AG20443 (cell line): ENCODE data around the gene RASA3.

Experiments
- DNase-seq: peaks from one replicate; pipeline ENCODE4 v3.0.0; 2012; ENCODE audit warnings: low spot score, mixed read lengths

The RASA3 gene

DNA sequence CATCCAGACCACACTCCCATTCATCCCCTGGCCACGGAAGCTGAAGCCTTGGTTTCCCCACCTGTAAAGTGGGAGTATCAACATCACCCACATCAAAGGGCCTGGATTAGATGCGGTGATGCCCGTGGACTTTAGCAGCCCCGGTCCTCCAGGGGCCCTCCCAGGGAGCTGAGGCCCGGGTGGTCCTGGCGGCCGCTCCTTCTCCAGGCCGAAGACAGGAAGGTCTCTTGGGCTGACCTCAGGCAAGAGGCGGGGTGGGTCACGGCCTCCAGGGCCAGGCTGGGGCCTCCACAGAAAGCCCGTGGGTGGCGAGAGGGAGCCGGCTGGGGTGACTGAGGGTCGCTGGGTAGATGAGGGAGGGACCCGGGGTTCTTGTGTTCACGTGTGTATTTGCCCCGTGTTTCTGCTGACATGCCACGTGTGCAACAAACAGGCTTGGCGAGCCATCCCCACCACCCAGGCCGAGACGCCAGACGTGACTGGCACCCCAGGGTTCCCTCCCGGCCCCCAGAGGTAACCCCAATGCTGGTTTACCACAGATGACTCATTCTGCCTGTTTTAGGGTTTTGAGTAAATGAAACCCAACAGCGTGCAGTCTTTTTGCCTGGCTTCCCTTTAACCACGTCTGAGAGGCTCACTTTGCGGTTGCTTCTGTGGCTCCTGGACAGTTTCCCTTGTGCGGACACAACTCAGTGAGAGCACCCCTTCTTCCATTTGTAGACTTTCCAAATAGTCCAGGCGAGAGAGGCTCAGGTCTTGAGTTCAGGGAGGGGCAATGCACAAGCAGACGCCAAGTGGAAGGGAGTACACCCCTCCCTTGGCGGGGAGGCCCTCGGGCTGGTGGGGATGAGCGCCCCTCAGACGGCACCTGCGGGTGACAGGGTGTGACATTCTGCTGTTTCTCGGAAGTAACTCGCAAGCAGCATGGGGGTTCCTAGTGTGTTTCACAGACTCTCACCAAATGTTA, 201.5 kb downstream of the RASA3 start:
- DNase-seq = no peak

DNA sequence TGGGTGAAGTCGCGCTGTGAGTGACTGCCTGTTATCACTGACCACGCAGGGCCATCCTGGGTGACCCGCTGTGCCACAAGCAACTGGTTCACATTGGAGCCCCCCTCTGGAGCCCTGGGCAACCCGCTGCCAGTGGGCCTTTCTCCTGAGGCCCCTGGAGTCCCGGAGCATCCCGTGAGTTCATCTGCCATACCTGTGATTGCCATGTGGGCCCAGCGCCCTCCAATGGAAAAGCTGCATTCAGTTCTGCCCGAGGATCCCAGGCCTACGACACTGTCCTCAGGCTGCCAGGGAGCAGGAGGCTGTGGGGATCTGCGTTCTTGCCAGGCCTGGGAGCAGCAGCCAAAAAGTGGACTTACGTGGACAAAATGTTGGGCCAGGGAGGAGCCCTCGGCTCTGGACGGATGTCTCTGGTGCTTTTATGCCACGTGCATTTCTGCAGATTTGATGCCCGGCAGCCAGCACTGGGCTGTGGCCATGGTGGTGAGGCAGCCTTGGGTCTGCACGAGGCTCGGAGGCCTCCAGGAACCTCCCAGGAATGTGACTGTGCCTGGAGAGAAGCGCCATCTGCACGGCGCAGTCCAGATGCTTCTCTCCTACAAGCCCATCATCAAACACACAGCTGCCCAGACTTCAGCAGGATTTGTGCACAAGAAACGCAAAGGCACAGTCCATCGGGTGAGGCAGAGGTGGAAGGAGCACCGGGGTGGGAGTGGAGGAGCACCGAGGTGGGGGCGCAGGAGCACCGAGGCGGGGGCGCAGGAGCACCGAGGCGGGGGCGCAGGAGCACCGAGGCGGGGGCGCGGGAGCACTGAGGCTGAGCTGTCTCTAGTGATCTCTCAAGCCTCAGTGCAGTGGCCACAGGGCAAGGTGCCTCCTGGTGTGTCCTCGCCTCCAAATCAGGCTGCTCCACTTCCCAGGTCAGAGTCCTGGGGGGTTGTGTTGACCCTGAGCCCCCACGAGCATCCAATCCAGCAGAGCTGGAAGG, 202.5 kb downstream of the RASA3 start:
- no peak for DNase-seq

DNA sequence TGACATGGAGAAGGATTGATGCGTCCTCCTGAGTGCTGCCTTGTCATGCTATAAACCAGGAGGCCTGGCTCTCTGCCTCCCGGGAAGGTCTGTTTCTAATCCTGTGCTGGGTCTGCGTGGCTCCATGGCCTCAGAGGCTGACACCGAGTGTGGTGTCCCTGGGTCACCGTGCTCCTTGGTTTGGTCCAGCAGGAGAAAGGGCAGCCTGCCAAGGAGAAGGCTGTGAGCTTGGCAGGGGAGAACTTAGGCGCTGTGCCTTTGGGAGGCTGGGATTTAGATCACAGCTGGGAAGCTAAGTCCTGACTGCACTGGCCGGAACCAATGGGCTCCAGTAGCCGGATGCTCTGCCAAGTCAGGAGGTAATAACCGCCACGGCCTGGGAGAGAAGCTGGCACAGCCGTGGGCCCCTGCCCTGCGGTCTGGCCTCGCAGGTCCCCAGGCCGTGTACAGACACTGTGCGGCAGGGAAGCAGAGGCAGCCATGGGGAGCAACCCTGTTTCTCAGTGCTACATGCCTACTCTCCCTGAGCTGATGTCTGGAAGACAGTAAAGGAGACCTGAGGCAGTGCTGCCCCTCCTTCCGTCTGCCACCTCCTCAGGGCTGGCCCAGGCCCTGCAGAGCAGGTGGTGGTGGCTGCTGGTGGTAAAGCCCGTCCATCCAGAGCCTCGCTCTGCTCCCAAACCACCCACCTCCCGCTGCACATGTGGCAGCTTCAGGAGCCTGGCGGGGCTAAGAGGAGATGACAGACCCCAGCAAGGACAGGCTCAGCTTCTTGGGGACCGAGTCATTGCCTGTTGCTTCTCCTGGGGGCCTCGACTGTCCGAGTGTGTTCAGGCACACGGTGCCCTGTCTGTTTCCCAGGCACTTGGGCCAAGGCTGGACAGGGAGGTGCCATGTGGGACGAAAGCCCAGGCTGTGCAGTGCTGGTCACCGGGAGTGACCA, 203.5 kb downstream of the RASA3 start:
- DNase-seq = peak; percentile 87
